ENCODE results near the gene CARHSP1.

CARHSP1 gene

DNA sequence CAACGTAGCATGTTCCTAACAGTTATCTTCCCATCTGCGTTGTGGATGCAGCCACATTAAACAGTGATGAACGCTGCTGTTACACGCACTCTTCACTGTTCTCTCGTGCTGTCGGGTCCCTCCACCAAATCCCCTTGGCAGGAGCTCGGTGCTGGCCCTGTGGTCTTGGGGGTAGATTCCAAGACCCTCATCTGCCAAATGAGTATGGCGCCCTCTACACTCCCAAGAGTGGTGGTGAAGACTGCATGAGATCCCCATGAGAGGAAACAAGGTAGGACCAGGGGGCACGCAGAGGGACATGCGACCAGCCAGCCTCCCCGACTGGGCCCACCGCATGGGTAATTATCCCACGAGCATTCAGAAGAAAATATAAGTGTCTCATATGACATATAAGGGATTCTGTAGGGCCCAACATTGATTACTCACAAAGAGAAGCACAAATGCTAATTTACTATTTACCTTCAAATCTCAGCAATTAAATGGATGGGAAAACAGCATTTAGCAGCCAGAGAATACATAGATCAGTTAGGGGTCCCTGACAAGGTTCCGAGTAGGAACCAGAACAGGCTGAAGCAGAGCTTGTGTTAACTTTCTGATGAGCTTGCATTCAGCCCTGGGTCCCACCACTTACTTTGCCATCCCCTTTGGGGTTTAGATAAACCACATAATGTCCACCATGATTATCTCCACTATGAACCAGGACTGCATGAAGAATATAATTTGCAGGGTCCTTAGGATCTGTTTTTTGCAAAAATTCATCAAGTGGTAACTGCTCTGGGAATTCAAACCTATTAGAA lies 37.2 kb upstream of the CARHSP1 start:
- DNase-seq (ENCODE audit: insufficient read length, low spot score) (no peak), FAIRE-seq (no peak)
- no peak for TF ChIP-seq SPI1 (IDR thresholded peaks at IDR 0.05; ENCODE audit: low read depth, low read length)
- no peak for TF ChIP-seq POLR2AphosphoS5 (IDR thresholded peaks at IDR 0.05; ENCODE audit: low read depth, low read length)
- no peak for TF ChIP-seq POLR2A (IDR thresholded peaks at IDR 0.05; ENCODE audit: low read depth, low read length)
- TF ChIP-seq PAX5 (IDR thresholded peaks at IDR 0.05; ENCODE audit: insufficient read depth, low read length, severe bottlenecking) = no peak
- no peak for TF ChIP-seq TAF1 (IDR thresholded peaks at IDR 0.05; ENCODE audit: low read depth, low read length)
- no peak for TF ChIP-seq POU2F2 (IDR thresholded peaks at IDR 0.05; ENCODE audit: low read depth, low read length)

GRCh38 chr16:8905168-8905762 lies 36.5 kb upstream of the CARHSP1 start:
- TF ChIP-seq POLR2A (IDR thresholded peaks at IDR 0.05; ENCODE audit: low read depth, low read length) = no peak
- TF ChIP-seq TAF1 (IDR thresholded peaks at IDR 0.05; ENCODE audit: low read depth, low read length) = no peak
- TF ChIP-seq POLR2AphosphoS5 (IDR thresholded peaks at IDR 0.05; ENCODE audit: low read depth, low read length) = 0 out of 2 replicates have a peak, but pooled peaks have one; percentile 49
- no peak for TF ChIP-seq SPI1 (IDR thresholded peaks at IDR 0.05; ENCODE audit: low read depth, low read length)
- peak; percentile 4 for TF ChIP-seq PAX5 (IDR thresholded peaks at IDR 0.05; ENCODE audit: insufficient read depth, low read length, severe bottlenecking)
- 0 out of 2 replicates have a peak, but pooled peaks have one; percentile 15 for TF ChIP-seq POU2F2 (IDR thresholded peaks at IDR 0.05; ENCODE audit: low read depth, low read length)
- DNase-seq (ENCODE audit: insufficient read length, low spot score) = no peak
- FAIRE-seq = peak; percentile 57

GRCh38 chr16:8904018-8904430 lies 35.2 kb upstream of the CARHSP1 start:
- no peak for TF ChIP-seq POLR2A (IDR thresholded peaks at IDR 0.05; ENCODE audit: low read depth, low read length)
- TF ChIP-seq POU2F2 (IDR thresholded peaks at IDR 0.05; ENCODE audit: low read depth, low read length) = no peak
- no peak for TF ChIP-seq TAF1 (IDR thresholded peaks at IDR 0.05; ENCODE audit: low read depth, low read length)
- no peak for TF ChIP-seq SPI1 (IDR thresholded peaks at IDR 0.05; ENCODE audit: low read depth, low read length)
- no peak for TF ChIP-seq POLR2AphosphoS5 (IDR thresholded peaks at IDR 0.05; ENCODE audit: low read depth, low read length)
- TF ChIP-seq PAX5 (IDR thresholded peaks at IDR 0.05; ENCODE audit: insufficient read depth, low read length, severe bottlenecking) = no peak
- FAIRE-seq (no peak), DNase-seq (ENCODE audit: insufficient read length, low spot score) (no peak)

DNA sequence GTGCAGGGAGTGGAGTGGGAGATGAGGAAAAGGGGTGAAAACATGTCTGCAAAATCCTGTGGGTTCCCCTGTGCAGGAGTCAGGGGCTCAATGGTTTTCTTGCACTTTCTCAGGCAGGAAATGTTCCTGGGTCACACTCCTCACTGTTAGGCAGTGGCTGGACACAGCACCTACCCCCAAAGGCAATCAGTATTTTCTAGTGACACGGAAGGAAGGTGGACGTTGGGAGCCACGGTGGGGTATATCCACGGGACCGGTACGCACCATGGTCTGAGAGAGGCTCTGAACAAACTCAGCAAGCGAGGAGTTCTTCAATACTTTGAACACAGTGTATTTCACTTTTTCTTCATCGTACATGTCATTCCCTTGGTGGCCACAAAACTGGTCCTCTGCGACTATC lies 34.2 kb upstream of the CARHSP1 start:
- TF ChIP-seq POLR2A (IDR thresholded peaks at IDR 0.05; ENCODE audit: low read depth, low read length) (no peak), POLR2AphosphoS5 (IDR thresholded peaks at IDR 0.05; ENCODE audit: low read depth, low read length) (no peak), POU2F2 (IDR thresholded peaks at IDR 0.05; ENCODE audit: low read depth, low read length) (no peak), TAF1 (IDR thresholded peaks at IDR 0.05; ENCODE audit: low read depth, low read length) (no peak), PAX5 (IDR thresholded peaks at IDR 0.05; ENCODE audit: insufficient read depth, low read length, severe bottlenecking) (no peak), SPI1 (IDR thresholded peaks at IDR 0.05; ENCODE audit: low read depth, low read length) (no peak)
- DNase-seq (ENCODE audit: insufficient read length, low spot score) = no peak
- no peak for FAIRE-seq

- DNase-seq (ENCODE audit: insufficient read length, low spot score) = no peak
- FAIRE-seq = no peak
- TF ChIP-seq PAX5 (IDR thresholded peaks at IDR 0.05; ENCODE audit: insufficient read depth, low read length, severe bottlenecking) (no peak), TAF1 (IDR thresholded peaks at IDR 0.05; ENCODE audit: low read depth, low read length) (no peak), POLR2AphosphoS5 (IDR thresholded peaks at IDR 0.05; ENCODE audit: low read depth, low read length) (no peak), POU2F2 (IDR thresholded peaks at IDR 0.05; ENCODE audit: low read depth, low read length) (no peak), POLR2A (IDR thresholded peaks at IDR 0.05; ENCODE audit: low read depth, low read length) (no peak), SPI1 (IDR thresholded peaks at IDR 0.05; ENCODE audit: low read depth, low read length) (no peak)
Measured at GRCh38 chr16:8901320-8901861, 32.6 kb upstream of the CARHSP1 start.

- DNase-seq (ENCODE audit: insufficient read length, low spot score) (no peak), FAIRE-seq (no peak)
- no peak for TF ChIP-seq POU2F2 (IDR thresholded peaks at IDR 0.05; ENCODE audit: low read depth, low read length)
- no peak for TF ChIP-seq POLR2AphosphoS5 (IDR thresholded peaks at IDR 0.05; ENCODE audit: low read depth, low read length)
- TF ChIP-seq PAX5 (IDR thresholded peaks at IDR 0.05; ENCODE audit: insufficient read depth, low read length, severe bottlenecking) = no peak
- no peak for TF ChIP-seq POLR2A (IDR thresholded peaks at IDR 0.05; ENCODE audit: low read depth, low read length)
- TF ChIP-seq TAF1 (IDR thresholded peaks at IDR 0.05; ENCODE audit: low read depth, low read length) = no peak
- TF ChIP-seq SPI1 (IDR thresholded peaks at IDR 0.05; ENCODE audit: low read depth, low read length) = no peak
Measured at GRCh38 chr16:8900343-8900742, 31.5 kb upstream of the CARHSP1 start.

DNA sequence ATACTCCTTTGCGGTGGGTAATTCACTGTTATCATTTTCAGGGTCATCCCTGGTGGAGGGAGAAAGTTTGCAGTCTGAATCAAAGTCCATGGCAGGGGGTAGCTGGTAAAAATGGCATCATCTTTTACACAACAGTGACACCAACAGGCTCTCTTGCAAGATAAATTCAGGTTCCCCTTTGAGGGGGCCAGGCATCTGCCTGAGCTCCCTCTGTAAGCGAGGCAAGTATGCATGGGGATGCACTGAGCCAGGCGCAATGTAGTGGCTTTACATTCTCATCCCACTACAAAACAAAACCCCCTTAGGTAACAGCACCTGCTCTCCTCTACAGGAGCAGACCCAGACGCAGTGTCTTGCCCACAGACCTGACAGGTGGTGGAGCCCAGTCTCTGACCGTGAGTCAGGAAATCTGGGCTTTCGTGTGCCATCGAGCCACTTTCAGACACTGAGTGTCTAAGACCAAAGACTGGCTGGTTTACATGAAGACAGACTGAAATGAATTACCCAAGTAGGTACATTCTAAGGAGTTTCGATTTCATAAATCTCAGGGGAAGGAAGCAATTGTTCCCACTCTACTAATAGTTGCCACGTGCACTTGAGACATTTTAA lies 31.0 kb upstream of the CARHSP1 start:
- no peak for FAIRE-seq
- no peak for TF ChIP-seq PAX5 (IDR thresholded peaks at IDR 0.05; ENCODE audit: insufficient read depth, low read length, severe bottlenecking)
- TF ChIP-seq SPI1 (IDR thresholded peaks at IDR 0.05; ENCODE audit: low read depth, low read length) = no peak
- no peak for TF ChIP-seq TAF1 (IDR thresholded peaks at IDR 0.05; ENCODE audit: low read depth, low read length)
- no peak for TF ChIP-seq POLR2AphosphoS5 (IDR thresholded peaks at IDR 0.05; ENCODE audit: low read depth, low read length)
- TF ChIP-seq POLR2A (IDR thresholded peaks at IDR 0.05; ENCODE audit: low read depth, low read length) = no peak
- TF ChIP-seq POU2F2 (IDR thresholded peaks at IDR 0.05; ENCODE audit: low read depth, low read length) = no peak
- no peak for DNase-seq (ENCODE audit: insufficient read length, low spot score)

DNA sequence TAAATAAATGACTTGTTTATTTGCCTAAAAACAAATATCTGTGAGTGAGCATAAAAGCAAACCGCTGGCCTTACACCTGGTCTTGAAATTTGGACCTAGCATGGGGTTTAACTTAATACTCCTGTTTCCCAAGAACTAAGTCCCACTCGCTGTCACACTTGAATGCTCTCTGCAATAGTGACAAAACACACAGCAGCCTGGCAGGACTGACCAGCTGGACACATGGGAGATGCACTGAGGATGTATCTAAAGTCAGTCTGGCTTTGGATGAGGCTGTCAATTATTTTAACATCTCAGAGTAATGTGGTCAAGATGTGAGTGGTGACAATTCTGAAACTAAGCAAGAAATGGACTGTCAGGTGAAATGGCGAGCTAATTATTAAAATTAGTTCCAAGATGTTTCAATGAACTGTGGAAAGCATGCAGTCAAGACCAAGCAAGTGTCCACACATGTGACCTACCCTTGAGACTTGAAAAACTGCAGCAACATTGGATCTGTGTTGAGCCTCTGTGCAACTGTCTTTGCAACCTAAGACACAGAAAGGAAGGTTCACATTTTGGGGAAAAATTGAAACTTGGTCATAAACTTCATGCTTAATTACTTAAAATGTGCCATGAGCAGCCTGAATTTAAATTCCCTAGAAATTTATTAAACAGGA lies 30.0 kb upstream of the CARHSP1 start:
- FAIRE-seq = no peak

More for the DNA sequence above, 30.0 kb upstream of the CARHSP1 start:
- TF ChIP-seq TAF1 (IDR thresholded peaks at IDR 0.05; ENCODE audit: low read depth, low read length) (no peak), POU2F2 (IDR thresholded peaks at IDR 0.05; ENCODE audit: low read depth, low read length) (no peak), POLR2A (IDR thresholded peaks at IDR 0.05; ENCODE audit: low read depth, low read length) (no peak)
- no peak for DNase-seq (ENCODE audit: insufficient read length, low spot score)
